ENCODE results near the gene GSTA5.
"Not testable (repeated sequence)": the region's sequence is repeated elsewhere in the genome, so short reads cannot be mapped to it uniquely, and the experiment has no call there.

The GSTA5 gene

DNA sequence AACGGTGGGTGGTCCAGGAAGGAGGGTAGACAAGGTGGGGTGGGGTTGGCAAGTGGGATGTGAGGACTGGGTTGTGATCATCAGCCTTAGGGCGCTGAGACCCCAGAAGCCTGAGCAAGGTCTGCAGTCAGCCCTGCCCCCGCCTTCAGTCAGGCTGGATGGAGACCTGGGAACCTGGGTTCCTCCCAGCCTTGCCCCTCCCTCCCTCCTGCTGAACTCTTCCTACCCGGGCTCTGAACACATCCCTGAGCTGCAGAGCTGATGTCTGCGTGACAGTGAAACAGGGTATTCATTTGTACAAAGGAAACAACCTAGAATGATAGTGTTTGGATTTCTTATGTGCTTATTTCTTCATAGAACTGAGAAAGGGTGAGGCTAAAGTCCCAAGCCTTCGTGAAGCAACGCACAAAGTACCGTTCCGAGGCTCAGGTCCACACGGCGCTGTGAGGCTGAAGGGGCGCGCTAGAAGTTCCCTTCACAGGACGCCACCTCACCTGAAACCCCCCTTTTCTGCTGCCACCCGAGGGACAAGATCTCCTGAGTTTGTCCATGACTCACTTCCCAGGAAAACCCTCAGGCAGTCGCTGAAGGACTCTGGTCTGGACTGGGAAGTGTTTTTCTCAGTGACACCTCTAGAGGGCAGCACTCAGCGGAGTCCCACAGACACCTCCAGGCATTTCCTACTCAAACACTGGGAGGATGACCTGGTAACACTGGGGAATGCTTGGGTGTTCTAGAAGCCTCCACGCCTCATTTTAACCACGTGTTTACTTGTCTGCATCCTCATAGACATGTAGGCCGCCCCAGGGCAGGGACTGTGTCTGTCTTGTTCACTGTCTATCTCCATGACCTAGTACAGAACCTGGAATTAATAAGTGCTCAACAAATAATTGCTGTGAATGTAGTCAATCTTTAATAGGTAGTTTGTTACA, 1.2 kb downstream of the GSTA5 start:
- no peak overlapping the region for H3K4me3 ChIP-seq (ENCODE audit: low read length, poor library complexity, severe bottlenecking)
- no peaks in the 10 kb centered on the region for H3K9me2 ChIP-seq (replicated peaks; ENCODE audit: low read depth, low read length)
- H3F3A ChIP-seq (ENCODE audit: low read depth): no peaks in the 10 kb centered on the region
- no peaks in the 10 kb centered on the region for H3K27me3 ChIP-seq (ENCODE audit: insufficient read depth, low read length, poor library complexity, severe bottlenecking)
- no peaks in the 10 kb centered on the region for H3K9me3 ChIP-seq (ENCODE audit: insufficient read depth, low read depth, low read length)
- no peak overlapping the region for H3K4me2 ChIP-seq (ENCODE audit: low read depth, low read length, poor library complexity, severe bottlenecking)
- no peak overlapping the region for H2AFZ ChIP-seq (ENCODE audit: low read length)
- H3K36me3 ChIP-seq (ENCODE audit: insufficient read depth, low read length): no peaks in the 10 kb centered on the region
- TF ChIP-seq, protein P1, sequence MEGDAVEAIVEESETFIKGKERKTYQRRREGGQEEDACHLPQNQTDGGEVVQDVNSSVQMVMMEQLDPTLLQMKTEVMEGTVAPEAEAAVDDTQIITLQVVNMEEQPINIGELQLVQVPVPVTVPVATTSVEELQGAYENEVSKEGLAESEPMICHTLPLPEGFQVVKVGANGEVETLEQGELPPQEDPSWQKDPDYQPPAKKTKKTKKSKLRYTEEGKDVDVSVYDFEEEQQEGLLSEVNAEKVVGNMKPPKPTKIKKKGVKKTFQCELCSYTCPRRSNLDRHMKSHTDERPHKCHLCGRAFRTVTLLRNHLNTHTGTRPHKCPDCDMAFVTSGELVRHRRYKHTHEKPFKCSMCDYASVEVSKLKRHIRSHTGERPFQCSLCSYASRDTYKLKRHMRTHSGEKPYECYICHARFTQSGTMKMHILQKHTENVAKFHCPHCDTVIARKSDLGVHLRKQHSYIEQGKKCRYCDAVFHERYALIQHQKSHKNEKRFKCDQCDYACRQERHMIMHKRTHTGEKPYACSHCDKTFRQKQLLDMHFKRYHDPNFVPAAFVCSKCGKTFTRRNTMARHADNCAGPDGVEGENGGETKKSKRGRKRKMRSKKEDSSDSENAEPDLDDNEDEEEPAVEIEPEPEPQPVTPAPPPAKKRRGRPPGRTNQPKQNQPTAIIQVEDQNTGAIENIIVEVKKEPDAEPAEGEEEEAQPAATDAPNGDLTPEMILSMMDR (conservative IDR thresholded peaks at IDR 0.05; ENCODE audit: low read length): peak; percentile 82
- TF ChIP-seq EZH2phosphoT487 (IDR thresholded peaks at IDR 0.05; ENCODE audit: borderline replicate concordance): no peak
- H3K9ac ChIP-seq (ENCODE audit: low read depth, low read length, poor library complexity, severe bottlenecking): no peak overlapping the region
- no peaks in the 10 kb centered on the region for H3K4me1 ChIP-seq (ENCODE audit: insufficient read depth, low read length, poor library complexity, severe bottlenecking)
- no peaks in the 10 kb centered on the region for H3K79me2 ChIP-seq (ENCODE audit: insufficient read depth, low read length)
- H4K20me1 ChIP-seq (ENCODE audit: insufficient read depth, low read length, poor library complexity, severe bottlenecking): no peaks in the 10 kb centered on the region

DNA sequence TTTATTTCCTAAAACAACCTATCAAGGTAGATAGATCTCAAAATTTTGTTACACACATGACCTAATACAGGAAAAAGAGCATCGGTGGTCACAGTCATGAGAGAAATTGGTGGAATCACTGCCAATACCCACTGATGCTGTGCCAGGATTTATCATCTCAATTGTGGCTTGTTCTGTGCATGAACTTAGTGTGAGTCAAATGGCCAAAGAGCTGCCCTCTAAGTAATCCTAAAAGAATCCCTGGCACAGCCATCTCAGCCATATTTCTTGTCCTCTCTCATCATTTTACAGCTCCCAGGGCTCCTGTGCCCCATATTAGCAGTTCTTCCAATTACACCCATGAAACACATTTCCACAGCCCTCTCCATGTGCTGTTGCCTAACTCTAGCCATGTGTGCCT, 6.1 kb downstream of the GSTA5 start:
- TF ChIP-seq EZH2phosphoT487 (IDR thresholded peaks at IDR 0.05; ENCODE audit: borderline replicate concordance): no peak
- TF ChIP-seq, protein P1 (conservative IDR thresholded peaks at IDR 0.05; ENCODE audit: low read length): no peak
- Histone ChIP-seq H3K4me1 (ENCODE audit: insufficient read depth, low read length, poor library complexity, severe bottlenecking) (no peaks in the 10 kb centered on the region), H2AFZ (ENCODE audit: low read length) (no peak overlapping the region), H3K4me2 (ENCODE audit: low read depth, low read length, poor library complexity, severe bottlenecking) (no peak overlapping the region), H3K9me2 (replicated peaks; ENCODE audit: low read depth, low read length) (no peaks in the 10 kb centered on the region), H4K20me1 (ENCODE audit: insufficient read depth, low read length, poor library complexity, severe bottlenecking) (no peaks in the 10 kb centered on the region), H3K4me3 (ENCODE audit: low read length, poor library complexity, severe bottlenecking) (no peak overlapping the region), H3K79me2 (ENCODE audit: insufficient read depth, low read length) (no peaks in the 10 kb centered on the region), H3K9me3 (ENCODE audit: insufficient read depth, low read depth, low read length) (no peaks in the 10 kb centered on the region), H3K27me3 (ENCODE audit: insufficient read depth, low read length, poor library complexity, severe bottlenecking) (no peaks in the 10 kb centered on the region), H3K36me3 (ENCODE audit: insufficient read depth, low read length) (no peaks in the 10 kb centered on the region), H3K9ac (ENCODE audit: low read depth, low read length, poor library complexity, severe bottlenecking) (no peak overlapping the region), H3F3A (ENCODE audit: low read depth) (no peaks in the 10 kb centered on the region)

DNA sequence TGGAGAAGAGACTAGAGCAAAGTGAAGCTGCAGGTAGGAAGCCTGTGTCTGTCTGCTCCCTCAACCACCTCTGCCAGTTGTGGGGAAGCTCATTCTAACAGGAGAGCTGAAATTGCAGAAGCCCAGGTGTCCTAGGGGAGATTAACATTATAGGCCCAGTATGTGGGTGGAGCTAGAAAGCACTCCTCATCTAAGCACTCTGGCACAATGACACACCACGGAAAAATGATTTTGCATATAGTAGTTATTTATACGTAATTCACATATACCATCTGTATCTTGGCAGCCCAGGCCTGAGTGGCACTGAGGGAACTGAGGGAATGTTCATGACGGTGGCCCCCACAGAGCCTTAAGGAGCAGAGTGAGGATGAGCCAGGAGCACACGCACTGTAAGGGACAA, 9.7 kb downstream of the GSTA5 start:
- not testable (repeated sequence) for H3K4me3 ChIP-seq (ENCODE audit: low read length, poor library complexity, severe bottlenecking); H3K4me2 ChIP-seq (ENCODE audit: low read depth, low read length, poor library complexity, severe bottlenecking); H3K9ac ChIP-seq (ENCODE audit: low read depth, low read length, poor library complexity, severe bottlenecking); H3K27me3 ChIP-seq (ENCODE audit: insufficient read depth, low read length, poor library complexity, severe bottlenecking); H4K20me1 ChIP-seq (ENCODE audit: insufficient read depth, low read length, poor library complexity, severe bottlenecking); H3K36me3 ChIP-seq (ENCODE audit: insufficient read depth, low read length); H3K9me3 ChIP-seq (ENCODE audit: insufficient read depth, low read depth, low read length); H3K79me2 ChIP-seq (ENCODE audit: insufficient read depth, low read length); H3F3A ChIP-seq (ENCODE audit: low read depth); H3K4me1 ChIP-seq (ENCODE audit: insufficient read depth, low read length, poor library complexity, severe bottlenecking); H3K9me2 ChIP-seq (replicated peaks; ENCODE audit: low read depth, low read length); H2AFZ ChIP-seq (ENCODE audit: low read length)

Data from Loucy (cell line).